GM19397 (cell line): ENCODE data around the gene BUD23.
A peak's percentile ranks its signal among the peaks of the same experiment; 100 is the strongest.
"Not testable (repeated sequence)": the region's sequence is repeated elsewhere in the genome, so short reads cannot be mapped to it uniquely, and the experiment has no call there.

Source experiments
- ATAC-seq: cut with Tn5 transposase; IDR thresholded peaks from one replicate; pipeline ENCODE4 v1.9.1; 2021; ENCODE audit warnings: mild to moderate bottlenecking, moderate library complexity; ENCODE audit not compliant: unreplicated experiment

Gene BUD23

DNA sequence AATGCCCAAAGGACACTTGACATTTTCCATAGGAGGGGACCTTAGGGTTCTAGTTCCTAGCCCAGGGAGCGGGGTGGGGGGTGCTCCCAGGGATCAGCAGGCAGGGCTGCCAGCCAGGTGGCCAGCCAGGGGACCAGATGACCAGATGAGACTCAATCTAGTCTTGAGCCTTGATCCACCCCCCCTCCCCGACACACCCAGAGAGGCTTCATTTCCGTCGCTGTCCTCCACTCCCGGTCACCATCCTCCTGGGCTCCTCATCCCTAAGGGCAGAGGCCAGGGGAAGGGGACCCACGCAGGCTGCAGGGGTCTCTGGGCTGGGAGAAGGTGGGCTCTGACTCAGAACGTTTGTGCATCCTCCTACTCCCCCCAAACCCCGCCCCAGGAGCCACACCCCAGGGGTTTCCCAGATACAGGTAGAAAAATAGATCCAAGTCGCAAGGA is 35.1 kb downstream of the BUD23 start:
- no peak for ATAC-seq

DNA sequence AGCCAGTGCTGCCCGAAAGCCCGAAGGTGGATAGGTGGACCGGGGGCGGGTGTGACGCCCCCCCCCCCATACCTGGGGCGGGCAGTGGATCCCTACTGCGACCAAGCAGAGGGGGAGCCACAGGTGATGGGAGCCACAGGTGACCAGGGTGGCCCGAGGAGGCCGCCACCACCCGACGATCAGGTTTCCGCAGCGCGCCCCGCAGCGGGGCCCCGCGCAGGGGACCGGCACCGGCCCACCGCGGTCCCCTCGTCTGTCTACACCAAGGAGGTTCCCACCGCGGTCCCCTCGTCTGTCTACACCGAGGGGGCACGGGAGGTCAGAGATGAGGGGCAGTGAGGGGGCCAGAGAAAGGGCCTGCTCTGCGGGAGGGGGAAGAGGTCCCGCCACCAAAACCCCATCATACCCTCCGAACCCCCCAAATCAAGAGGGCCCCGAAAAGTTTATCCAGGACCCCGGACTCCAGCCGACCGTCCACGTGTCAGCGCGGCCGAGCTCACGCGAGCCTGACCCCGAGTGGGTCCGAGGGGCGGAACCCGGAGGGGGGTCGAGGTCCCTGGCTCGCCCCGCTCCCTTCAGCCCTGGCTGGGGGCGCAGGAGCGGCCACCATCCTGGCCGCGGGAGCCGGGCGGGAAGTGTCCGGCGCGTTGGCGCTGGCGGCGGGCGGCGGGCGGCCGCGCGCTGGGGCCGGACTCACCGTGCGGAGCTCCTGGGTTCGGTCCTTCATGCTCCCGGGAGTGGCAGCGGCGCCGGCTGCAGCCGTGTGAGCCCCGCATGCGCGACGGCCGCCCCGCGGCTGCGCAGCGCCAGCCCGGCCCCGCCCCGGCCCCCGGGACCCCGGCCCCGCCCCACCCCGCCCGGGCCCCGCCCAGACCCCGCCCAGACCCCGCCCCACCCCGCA is 35.8 kb downstream of the BUD23 start, which contains the start of gene STX1A:
STX1A (minus strand) TSS at position 765 of the 901 bp plus-strand sequence; CDS start at position 727, 38 bp downstream.
- peak; percentile 74 for ATAC-seq

DNA sequence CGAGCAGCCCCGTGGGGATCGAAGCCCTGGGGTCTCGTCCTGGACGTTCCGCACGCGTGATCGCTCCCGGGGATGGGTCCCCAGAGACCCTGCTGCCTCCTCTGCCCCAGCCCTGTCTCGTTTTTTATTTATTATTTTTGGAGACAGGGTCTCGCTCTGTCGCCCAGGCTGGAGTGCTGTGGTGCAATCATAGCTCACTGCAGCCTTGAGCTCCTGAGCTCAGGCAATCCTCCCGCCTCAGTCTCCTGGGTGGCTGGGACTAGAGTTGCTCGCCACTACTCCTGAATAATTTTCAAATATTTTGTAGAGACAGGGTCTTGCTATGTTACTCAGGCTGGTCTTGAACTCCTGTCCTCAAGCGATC is 36.4 kb downstream of the BUD23 start:
- no peak for ATAC-seq

DNA sequence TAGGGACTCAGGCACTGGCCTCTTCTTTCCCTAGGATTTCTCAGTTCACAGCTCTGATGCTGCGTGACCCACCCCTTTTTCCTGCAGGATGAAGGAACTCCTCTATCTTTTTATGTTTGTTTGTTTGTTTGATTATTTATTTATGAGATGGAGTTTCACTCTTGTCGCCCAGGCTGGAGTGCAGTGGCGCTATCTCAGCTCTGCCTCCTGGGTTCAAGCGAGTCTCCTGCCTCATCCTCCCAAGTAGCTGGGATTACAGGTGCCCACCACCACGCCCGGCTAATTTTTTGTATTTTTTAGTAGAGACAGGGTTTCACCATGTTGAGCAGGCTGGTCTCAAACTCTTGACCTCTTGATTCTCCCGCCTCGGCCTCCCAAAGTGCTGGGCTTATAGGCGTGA is 37.0 kb downstream of the BUD23 start:
- not testable (repeated sequence) for ATAC-seq

DNA sequence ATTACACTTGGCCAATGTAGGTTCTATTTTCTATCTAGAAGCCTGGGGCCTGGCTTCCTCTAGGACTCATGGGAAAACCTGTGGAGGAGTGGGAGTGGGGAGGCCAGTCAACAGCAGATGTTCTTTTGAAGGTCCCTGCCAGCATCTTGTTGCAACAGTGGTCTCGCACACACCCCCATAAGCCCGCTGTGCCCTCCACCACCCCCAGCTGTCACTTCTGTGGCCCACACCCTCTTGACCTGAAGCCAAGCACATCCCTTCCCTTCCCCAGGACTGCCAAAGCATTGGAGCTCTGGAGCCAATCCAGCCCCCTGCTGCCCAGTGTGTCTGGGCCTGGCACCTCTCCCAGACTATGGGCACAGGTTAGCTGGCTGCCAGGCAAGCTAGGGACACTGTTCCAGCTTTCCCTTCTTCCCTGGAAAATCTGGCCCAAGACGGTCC is 38.0 kb downstream of the BUD23 start:
- no peak for ATAC-seq

DNA sequence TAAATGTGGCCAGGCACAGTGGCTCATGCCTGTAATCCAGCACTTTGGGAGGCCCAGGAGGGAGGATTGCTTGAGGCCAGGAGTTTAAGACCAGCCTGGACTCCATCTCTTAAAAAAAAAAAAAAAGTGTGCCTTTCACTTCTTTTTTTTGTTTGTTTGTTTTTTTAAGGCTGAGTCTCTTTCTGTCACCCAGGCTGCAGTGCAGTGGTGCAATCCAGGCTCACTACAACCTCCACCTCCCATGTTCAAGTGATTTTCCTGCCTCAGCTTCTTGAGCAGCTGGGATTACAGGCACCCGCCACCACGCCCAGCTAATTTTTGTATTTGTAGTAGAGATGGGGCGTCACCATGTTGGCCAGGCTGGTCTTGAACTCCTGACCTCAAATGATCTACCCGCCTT is 38.8 kb downstream of the BUD23 start:
- not testable (repeated sequence) for ATAC-seq

DNA sequence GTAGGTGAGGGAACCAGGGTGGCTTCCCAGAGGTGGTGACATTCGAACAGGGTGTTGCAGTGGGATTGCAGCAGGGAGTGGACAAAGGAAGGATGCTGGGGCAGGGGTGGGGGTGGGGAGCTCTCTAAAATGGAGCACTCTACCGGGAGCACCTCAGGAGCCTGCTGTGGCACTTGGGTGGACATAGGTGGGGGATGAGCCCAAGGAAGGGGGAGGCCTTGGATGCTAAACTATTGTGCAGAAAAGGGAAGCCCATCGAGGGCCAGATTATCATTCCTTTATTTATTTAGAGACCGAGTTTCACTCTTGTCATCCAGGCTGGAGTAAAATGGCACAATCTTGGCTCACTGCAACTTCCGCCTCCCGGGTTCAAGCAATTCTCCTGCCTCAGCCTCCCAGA is 39.4 kb downstream of the BUD23 start:
- no peak for ATAC-seq

DNA sequence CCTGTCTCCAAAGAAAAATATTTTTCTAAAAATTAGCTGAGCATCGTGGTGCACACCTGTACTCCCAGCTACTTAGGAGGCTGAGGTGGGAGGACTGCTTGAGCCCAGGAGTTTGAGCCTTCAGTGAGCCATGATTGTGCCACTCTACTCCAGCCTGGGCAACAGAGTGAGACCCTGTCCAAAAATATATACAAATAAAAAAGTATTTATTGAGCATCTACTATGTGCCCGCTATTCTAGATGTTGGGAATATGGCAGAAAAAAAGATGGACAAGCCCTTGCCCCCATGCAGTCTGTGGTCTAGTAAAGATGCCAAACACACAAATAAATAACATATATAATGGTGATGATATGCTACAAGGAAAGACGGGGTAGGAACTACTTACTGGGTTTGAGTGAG is 40.4 kb downstream of the BUD23 start:
- no peak for ATAC-seq

DNA sequence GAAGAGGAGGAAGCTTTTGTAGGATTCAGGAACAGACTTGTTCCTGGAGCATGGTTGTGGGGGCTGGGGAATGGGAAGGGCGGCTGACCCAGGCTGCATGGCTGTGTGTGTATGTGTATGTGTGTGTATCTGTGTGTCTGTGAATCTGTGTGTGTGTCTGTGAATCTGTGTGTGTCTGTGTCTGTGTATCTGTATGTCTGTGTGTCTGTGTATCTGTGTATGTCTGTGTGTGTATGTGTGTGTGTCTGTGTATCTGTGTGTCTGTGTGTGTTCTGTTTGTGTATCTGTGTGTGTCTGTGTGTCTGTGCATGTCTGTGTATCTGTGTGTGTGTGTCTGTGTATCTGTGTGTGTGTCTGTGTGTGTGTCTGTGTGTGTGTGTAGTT is 42.7 kb downstream of the BUD23 start:
- no peak for ATAC-seq

DNA sequence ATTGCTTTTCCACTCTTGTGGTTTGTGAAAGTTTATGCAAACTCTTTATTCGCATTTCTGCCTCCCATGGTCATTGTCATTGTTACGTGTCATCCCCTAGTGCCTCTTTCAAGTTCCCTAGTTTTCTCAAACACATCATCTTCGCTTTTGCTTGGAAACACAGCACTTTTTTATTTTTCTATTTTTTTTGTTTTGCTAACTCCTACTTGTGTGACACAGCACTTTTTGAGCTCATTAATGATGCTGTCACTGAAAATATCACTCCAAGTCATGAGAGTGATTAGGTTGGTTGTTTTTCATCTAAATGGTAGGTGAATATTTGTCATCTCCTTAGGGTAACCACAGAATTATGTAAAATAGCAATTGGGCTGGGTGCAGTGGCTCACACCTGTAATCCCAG is 44.6 kb downstream of the BUD23 start:
- ATAC-seq = no peak

DNA sequence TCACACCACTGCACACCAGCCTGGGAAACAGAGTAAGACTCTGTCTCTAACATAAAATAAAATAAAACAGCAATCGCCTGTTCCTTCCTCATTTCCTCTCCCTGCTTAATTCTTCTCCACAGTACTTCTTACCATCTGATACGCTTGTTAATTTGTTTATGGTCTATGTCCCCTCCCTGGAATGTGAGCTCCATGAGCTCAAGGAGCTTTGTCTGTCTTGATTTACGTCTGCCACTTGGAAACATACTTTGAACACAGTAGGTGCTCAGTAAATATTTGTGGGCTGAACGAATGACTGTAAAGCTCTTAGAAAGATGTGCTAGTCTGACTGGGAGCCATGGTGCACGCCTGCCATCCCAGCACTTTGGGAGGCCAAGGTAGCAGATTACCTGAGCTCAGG is 45.2 kb downstream of the BUD23 start:
- ATAC-seq = no peak

DNA sequence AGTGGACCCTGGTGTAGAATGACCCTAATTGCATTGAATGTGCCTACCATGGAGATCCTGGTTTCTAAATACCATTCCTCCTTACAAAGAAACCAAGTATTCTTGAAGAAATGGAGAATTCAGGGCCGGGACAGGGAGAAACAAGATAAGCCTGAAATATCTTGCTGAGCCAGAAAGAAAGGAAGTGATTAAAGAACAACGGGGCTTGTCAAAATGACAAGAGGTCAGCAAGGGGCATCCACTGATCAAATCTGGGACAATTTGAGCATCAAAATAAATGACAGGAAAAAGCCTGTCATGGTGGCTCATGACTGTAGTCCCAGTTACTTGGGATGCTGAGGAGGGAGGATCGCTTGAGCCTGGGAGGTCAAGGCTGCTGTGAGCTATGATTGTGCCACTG is 47.1 kb downstream of the BUD23 start:
- no peak for ATAC-seq

DNA sequence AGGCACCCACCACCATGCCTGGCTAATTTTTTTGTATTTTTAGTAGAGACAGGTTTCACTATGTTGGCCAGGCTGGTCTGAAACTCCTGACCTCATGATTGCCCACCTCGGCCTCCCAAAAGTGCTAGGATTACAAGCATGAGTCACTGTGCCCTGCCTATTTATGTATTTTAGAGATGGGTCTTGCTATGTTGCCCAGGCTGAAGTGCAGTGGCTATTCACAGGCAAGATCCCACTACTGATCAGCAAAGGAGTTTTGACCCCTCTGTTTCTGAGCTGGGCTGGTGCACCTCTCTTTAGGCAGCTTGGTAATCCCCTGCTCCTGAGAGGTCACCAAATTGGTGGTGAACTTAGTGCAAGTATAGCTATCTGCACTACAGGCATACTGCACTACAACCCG is 49.0 kb downstream of the BUD23 start:
- no peak for ATAC-seq

DNA sequence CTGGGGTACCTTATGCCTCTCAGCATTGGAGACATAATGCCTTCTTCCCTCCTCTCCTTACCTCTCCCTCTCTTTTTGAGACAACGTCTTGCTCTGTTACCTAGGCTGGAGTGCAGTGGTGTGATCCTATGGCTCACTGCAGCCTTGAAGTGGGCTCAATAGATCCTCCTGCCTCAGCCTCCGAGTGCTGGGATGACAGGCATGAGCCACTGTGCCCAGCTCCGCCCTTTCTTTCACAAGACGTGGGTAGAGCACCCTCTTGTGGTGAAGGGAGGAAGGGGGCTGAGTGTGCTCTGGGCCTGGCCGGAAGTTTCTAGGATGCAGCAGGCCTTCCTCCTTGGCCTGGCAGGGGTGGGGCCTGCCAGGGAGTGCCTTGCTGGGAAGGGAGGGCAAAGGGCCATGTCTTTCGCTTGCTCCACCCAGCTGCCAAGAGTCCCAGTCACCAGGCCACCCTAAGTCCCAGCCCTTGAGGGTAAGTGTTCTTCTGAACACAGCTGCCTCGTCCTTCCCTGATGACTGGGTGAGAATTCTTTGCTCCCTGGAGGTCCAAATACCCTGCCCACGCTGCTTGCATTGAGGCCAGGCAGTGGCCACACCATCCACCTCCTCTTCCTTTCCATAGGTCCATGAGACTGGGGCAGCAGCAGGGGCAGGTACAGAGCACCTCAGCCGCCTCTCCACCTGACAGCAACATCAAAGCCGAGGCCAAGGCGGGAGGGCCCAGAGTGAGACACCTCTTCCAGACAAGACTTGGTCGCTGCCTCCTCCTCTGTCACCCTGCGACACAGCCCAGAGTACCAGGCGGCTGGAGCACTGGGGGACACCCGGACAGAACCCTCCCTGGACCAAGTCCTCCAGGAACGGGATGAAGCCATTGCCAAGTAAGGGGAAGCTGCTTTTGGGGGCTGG is 51.5 kb downstream of the BUD23 start:
- ATAC-seq = peak; percentile 38

DNA sequence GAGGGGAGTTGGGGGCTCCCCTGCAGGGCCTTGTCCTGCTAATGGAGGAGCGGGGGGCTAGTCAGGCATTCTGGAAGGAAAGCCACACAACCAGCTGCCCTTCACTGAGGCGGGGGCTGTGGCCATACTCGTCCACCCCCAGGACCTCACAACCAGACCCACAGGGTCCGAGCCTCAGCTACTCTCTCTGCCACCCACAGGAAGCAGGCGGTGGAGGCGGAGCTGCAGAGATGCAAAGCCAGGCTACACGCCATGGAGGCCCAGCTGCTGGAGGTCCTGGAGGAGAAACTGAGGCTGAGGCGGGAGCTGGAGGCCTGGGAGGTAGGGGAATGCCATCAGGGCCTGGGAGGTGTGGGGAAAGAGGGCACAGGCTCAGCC is 52.1 kb downstream of the BUD23 start:
- no peak for ATAC-seq

DNA sequence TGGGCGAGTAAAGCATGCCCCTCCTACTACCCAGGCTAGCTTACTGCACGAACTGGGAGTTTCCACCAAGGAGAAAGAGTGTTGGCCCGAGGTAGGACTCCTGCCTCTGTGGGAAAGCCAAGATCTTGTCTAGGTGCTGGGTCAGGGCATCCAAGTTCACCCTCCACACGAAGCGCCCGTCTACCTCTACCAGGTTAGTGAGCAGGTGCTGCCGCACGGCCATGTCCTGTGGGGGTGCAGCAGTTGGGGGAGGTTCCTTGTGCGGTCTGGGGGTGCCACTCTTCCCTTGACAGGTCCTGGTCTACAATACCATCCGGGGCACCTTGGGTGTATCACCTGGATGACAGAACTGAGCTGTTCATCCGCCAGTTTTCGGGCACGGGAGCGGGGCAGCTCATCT is 53.5 kb downstream of the BUD23 start:
- ATAC-seq = no peak

DNA sequence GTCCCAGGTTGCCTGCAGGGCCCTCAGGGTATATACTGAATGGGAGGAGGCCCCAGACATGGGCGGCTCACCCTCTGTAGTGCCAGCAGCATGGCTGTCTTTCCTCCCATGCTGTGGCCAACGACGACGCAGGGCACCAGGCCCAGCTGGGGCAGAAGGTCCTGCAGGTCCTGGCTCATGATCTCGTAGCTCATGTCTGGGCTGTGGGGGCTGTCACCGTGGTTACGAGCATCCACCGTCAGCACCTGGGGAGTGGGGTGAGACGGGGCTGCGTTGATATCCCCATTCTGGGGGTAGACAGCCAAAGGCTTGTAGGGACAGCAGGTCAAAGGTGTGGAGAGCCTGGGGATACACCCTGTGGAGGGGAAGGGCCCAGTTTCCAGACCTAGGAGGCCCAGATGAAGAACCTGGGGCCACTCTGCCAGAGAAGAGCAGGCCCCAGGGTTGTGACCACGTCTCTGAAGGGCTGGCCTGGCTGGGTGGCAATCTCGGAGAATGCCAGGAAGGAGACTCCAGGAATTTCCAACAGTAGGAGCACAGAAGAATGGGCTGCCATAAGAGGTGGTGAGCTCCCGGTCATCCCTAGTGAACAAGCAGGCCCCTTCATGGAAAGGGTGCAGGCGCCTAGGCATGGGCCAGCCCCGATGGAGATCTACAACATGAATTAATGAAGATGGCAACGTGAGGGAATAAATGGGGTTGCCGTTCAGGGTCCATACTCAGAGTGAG is 54.3 kb downstream of the BUD23 start:
- no peak for ATAC-seq

DNA sequence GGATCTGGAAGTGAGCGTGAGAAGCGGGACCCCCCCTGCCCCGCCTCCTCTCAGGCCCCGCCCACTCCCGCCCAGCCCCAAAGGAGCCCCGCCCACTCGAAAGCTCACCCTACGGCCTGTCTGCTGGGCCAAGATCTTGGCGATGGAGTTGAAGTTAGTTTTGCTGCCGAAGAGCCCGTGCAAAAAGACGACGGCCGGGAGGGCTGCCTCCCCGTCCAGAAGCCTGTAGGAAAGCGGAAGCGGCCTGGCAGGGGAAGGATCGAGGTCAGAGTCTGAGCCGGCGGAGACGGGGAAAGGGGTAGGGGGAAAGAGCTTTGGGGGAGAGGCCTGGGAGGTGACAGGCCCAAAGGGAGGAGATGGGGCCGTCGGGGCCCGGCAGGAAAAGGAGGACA is 54.8 kb downstream of the BUD23 start:
- ATAC-seq = peak; percentile 16

DNA sequence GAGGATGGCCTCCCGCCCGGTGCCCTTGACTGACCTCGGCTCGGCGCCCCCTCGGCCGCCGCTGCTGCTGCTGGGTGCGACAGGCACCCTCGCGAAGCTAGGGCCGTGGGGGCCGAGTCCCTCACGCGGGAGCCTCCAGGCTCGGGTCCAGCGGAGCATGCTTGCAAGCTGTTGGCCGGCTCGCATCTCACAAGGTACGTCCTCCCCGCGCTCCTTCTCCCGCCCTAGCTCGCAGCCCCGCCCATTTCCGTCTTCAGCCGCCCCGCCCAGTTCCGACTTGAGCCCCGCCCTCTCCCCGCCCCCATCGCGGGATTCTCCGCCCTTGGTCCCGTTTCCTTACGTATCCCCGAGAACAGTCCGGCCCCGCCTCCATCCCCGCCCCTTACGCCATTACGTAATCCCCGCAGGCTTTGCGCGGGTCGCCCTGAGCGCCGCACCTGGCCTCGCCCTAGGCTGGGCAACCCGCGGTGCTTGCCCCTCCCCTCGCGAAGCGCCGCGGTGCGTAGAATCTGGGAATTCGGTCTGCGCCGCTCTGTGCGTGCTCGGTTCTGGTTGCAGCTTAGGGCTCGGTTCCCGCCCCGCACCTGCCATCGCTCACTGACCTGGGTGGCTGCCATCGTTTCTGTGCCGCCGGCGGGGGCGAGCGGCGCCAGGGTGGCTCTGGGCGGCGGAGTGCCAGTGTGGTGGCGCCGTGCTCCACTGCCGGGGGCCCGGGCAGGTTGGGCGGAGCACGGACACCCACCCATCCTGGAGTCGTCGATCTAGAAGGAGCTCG is 55.4 kb downstream of the BUD23 start, which contains the start of gene ABHD11:
ABHD11 (minus strand) TSS at position 191 of the 775 bp plus-strand sequence; CDS start at position 159, 32 bp downstream.
- ATAC-seq = peak; percentile 87

DNA sequence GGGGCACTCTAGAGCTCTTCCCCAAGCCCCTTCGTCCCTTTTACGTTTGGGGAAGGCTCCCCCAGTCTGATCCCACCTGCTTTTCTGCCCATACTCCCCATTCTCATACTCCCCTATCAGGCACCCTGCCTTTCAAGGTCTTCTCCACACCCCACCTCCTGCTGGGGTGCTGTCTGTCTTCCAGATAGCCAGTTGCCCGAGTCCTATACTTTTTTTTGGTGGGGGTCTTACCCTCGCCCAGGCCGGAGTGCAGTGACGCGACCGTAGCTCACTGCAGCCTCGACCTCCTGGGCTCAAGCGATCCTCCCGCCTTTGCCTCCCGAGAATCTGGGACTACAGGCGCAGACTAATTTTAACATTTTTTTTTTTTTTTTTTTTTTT is 56.0 kb downstream of the BUD23 start:
- no peak for ATAC-seq
